Mesothelial cell of epicardium (in vitro differentiated cells): ENCODE data around the gene TBRG4. TPM values are rescaled to one million over a fixed set of nuclear protein-coding genes. Genes with fewer than 3 reads are reported as not detected.

Source experiments
- DNase-seq, 2 experiments: peaks; one replicate each; pipeline ENCODE4 v3.0.0; 2021; ENCODE audit warnings: low spot score in 2 of 2; ENCODE audit not compliant: unreplicated experiment in 2 of 2
- H3K27ac Mint-ChIP-seq: 2 replicates; pipeline ENCODE4 v1.8.0; 2021; ENCODE audit warnings: mixed read lengths
- H3K27me3 Mint-ChIP-seq: 2 replicates; pipeline ENCODE4 v1.8.0; 2021; ENCODE audit warnings: low read depth, mixed read lengths
- H3K36me3 Mint-ChIP-seq: 2 replicates; pipeline ENCODE4 v1.8.0; 2021; ENCODE audit warnings: mixed read lengths
- H3K4me1 Mint-ChIP-seq: 2 replicates; pipeline ENCODE4 v1.8.0; 2021; ENCODE audit warnings: mixed read lengths
- H3K4me3 Mint-ChIP-seq: 2 replicates; pipeline ENCODE4 v1.8.0; 2021; ENCODE audit warnings: mild to moderate bottlenecking, moderate library complexity, mixed read lengths
- H3K9me3 Mint-ChIP-seq: 2 replicates; pipeline ENCODE4 v1.8.0; 2021; ENCODE audit warnings: mixed read lengths
- total RNA-seq: library from RNA; stranded (reverse); gene quantifications from 3 replicates; pipeline ENCODE4 v1.2.1, GENCODE V29; 2021
- TF ChIP-seq, protein P1 (sequence below): fragments of 200-600 bp; sonication (generic); IDR thresholded peaks from one replicate; pipeline ENCODE4 v1.5.0; 2021; ENCODE audit warnings: antibody characterized with exemption; ENCODE audit not compliant: unreplicated experiment

The TBRG4 gene
- total RNA-seq, 1 donor from 2014 or later, result 68.1 TPM

DNA sequence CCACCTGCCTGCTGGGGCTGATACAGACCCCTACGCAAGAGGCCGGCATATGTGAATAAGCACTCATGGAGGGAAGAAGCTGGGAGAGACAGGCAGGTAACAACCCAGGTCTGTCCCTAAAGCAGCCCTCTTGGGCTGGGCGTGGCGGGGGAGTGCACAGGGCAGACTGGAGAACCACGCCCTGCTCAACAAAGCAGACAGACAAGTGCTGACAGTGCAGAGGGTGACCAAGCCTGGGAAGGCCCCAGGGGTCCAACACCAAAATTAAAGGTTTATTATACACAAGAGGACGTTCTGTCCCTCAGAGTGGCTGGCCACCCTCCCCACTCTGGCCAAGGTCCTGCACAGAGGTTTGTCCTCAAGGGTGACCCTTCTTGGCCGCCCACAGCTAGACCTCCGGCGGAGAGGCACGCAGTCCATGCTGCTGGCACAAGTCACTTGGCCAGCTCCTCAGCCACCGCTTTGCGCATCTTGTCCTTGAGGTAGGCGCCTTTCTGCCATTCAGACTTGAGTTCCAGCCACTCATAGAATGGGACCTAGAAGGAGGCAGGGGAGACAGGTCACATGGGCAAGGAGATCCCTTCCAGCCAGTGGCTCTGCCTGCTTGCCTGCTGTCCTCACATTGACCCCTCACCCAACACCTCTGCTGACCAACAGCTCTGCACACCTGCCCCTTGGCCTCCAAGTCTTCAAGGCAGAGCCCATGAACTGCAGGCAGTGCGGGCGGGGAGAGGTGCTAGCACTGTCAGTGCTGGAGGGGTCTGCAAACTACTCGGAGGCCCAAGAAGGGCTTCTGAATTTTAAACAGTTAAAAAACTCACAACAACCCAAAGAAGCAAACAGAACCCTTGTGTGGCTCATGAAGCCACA is 11.4 kb downstream of the TBRG4 start:
- Mint-ChIP-seq H3K4me3 (no peak overlapping the region), H3K36me3 (peaks cover 5% of the 10 kb centered on the region), H3K27me3 (no peaks in the 10 kb centered on the region), H3K27ac (no peak overlapping the region), H3K9me3 (no peaks in the 10 kb centered on the region), H3K4me1 (no peaks in the 10 kb centered on the region)
- TF ChIP-seq, protein P1, sequence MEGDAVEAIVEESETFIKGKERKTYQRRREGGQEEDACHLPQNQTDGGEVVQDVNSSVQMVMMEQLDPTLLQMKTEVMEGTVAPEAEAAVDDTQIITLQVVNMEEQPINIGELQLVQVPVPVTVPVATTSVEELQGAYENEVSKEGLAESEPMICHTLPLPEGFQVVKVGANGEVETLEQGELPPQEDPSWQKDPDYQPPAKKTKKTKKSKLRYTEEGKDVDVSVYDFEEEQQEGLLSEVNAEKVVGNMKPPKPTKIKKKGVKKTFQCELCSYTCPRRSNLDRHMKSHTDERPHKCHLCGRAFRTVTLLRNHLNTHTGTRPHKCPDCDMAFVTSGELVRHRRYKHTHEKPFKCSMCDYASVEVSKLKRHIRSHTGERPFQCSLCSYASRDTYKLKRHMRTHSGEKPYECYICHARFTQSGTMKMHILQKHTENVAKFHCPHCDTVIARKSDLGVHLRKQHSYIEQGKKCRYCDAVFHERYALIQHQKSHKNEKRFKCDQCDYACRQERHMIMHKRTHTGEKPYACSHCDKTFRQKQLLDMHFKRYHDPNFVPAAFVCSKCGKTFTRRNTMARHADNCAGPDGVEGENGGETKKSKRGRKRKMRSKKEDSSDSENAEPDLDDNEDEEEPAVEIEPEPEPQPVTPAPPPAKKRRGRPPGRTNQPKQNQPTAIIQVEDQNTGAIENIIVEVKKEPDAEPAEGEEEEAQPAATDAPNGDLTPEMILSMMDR, result no peak
- no peak for DNase-seq

- Mint-ChIP-seq H3K27me3 (no peaks in the 10 kb centered on the region), H3K36me3 (peaks cover 5% of the 10 kb centered on the region), H3K9me3 (no peaks in the 10 kb centered on the region), H3K4me3 (no peak overlapping the region), H3K27ac (no peak overlapping the region), H3K4me1 (no peaks in the 10 kb centered on the region)
- TF ChIP-seq, protein P1, result no peak
- no peak for DNase-seq
Measured at GRCh38 chr7:45098983-45099839, 12.3 kb downstream of the TBRG4 start.

DNA sequence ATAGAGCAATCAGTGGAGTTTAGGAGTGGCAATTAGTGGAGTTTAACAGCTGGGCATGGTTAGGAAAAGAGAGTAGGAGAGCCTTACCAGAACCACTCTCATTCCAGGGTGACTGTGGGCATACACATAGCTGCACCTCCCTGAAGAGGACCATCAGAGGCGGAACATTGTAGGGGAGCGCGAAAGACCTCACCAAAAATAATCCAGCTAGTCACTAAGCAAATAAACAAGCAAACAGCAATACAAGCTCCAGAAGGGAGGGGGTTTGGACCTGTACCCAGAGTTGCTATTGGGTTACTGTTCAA is 18.6 kb downstream of the TBRG4 start:
- no peaks in the 10 kb centered on the region for H3K36me3 Mint-ChIP-seq
- no peaks in the 10 kb centered on the region for H3K4me1 Mint-ChIP-seq
- no peak overlapping the region for H3K27ac Mint-ChIP-seq
- TF ChIP-seq, protein P1, result no peak
- peaks cover 4% of the 10 kb centered on the region for H3K9me3 Mint-ChIP-seq
- DNase-seq, result no peak
- H3K27me3 Mint-ChIP-seq, result peaks cover 30% of the 10 kb centered on the region
- H3K4me3 Mint-ChIP-seq, result no peak overlapping the region

GRCh38 chr7:45092100-45092930 is 19.2 kb downstream of the TBRG4 start:
- peaks cover 4% of the 10 kb centered on the region for H3K9me3 Mint-ChIP-seq
- H3K4me3 Mint-ChIP-seq, result no peak overlapping the region
- H3K27me3 Mint-ChIP-seq, result peaks cover 31% of the 10 kb centered on the region
- H3K4me1 Mint-ChIP-seq, result no peaks in the 10 kb centered on the region
- H3K36me3 Mint-ChIP-seq, result no peaks in the 10 kb centered on the region
- TF ChIP-seq, protein P1, result no peak
- no peak for DNase-seq
- H3K27ac Mint-ChIP-seq, result no peak overlapping the region

DNA sequence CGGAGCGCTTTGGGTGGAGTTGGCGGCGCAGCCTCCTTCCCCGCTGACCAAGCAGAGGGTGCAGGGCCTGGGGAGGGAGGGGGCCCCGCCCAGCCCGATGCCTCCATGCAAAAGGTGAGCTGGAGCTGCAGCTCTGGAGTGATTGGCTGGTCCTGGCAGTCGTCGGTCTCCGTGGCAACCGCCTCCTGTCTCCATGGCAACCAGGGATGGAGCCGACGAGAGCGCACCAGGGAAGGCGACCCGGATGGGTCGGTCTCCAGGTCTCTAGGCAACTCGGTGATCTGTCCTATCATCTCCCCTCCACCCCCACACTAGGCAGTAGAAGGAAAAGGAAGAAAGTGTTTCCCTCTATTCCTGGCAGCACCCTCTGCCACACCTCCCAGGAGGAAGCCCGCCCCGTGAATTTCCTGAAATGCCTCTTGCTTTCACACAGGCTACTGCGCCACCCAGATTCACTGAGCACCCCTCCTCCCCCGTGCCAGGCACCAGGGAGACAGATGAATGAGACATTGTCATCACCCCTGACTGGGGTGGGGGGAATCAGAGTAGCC is 22.1 kb downstream of the TBRG4 start:
- TF ChIP-seq, protein P1, result no peak
- DNase-seq, result peak in 1 of 2 experiments; percentile 76
- Mint-ChIP-seq H3K9me3 (peaks cover 4% of the 10 kb centered on the region), H3K27ac (no peak overlapping the region), H3K36me3 (no peaks in the 10 kb centered on the region), H3K4me3 (peak overlapping the region; percentile 71), H3K4me1 (peaks cover 2% of the 10 kb centered on the region), H3K27me3 (peaks cover 31% of the 10 kb centered on the region)
